GM04504 (cell line): ENCODE data around the gene ZFY.
"Not testable (repeated sequence)": the region's sequence is repeated elsewhere in the genome, so short reads cannot be mapped to it uniquely, and the experiment has no call there.

ENCODE experiments used
- DNase-seq: peaks from one replicate; pipeline ENCODE4 v3.0.0-alpha.2; 2012; ENCODE audit warnings: low read depth

ZFY gene

DNA sequence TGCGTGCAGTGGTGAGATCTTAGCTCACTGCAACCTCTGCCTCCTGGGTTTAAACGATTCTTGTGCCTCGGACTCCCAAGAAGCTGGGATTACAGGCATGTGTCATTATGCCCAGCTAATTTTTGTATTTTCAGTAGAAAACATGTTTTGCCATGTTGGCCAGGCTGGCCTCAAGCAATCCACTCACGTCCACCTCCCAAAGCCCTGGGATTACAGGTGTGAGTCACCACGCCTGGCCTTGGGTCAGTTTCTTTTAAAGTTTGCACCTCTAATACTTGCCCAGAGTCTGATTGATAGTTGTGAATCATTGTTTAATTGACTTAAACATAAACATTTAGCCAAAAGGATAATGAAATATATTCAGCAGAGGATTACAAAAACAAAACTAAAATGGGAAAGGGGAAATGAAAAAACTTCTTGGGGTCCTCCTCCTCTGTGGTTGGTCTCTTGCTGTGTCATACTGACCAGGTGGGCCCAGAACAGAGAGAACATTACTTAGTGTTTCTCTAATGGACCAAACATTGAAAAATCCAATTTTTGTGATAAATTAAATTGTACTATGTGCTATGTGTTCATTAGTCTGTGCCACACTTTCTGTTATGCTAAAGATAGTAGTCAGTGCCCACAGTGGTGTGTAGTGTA is 38.0 kb downstream of the ZFY start:
- no peak for DNase-seq

GRCh38 chrY:2979283-2979682 is 44.1 kb downstream of the ZFY start:
- DNase-seq, result no peak

- DNase-seq, result no peak
Observed at GRCh38 chrY:2984491-2984890, 49.3 kb downstream of the ZFY start.

- DNase-seq, result not testable (repeated sequence)
Observed at GRCh38 chrY:2987178-2987577, 52.0 kb downstream of the ZFY start.

DNA sequence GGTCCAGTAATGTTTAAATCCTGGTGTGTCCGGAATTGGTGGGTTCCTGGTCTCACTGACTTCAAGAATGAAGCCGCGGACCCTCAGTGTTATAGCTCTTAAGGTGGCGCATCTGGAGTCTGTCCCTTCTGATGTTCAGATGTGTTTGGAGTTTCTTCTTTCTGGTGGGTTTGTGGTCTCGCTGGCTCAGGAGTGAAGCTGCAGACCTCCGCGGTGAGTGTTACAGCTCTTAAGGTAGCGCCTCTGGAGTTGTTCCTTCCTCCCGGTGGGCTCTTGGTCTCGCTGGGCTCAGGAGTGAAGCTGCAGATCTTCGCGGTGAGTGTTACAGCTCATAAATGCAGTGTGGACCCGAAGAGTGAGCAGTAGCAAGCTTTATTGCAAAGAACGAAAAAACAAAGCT is 62.2 kb downstream of the ZFY start:
- not testable (repeated sequence) for DNase-seq

GRCh38 chrY:3002190-3002589 is 67.0 kb downstream of the ZFY start:
- no peak for DNase-seq

- no peak for DNase-seq
Observed at GRCh38 chrY:3002680-3003515, 67.7 kb downstream of the ZFY start.

- no peak for DNase-seq
Observed at GRCh38 chrY:3003516-3003830, 68.3 kb downstream of the ZFY start.

GRCh38 chrY:3003846-3004245 is 68.7 kb downstream of the ZFY start:
- DNase-seq, result no peak

GRCh38 chrY:3006031-3006430 is 70.8 kb downstream of the ZFY start:
- not testable (repeated sequence) for DNase-seq

DNA sequence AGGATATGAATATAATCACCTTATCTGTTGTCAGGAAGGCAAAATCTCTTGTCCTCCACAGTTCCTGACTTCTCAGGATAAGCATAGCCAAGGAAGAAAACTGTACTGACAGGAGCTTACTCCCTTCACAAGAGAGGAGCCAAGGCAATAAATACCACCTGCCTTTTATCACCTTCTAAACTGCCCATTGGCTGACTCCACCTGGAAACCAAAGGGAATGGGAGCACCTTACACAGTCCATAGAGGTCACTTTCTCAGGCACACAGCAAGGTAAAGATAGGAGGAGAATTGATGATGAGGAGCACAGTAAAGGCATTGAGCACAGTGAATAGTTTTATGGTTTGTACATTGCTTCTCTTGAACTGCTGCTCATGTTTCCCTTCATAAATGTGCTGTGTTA is 72.8 kb downstream of the ZFY start:
- no peak for DNase-seq

DNA sequence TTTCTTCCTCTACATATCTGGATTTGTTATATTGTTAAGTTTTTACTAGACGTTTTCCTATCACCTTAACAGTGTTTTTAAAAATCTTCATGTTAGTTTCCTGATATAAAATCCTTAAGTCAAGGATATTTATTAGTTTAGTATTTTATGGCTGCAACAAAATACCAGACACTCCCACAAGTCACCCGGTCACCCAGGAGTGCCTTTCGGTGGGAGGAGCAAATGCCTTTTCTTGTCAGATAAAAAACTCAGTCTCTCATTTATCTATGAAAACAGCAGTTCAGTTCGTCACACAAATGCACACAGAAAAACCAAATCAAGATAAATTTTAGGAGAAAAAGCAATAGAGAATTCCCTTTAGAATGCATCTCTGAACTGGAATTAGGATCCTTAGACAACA is 77.0 kb downstream of the ZFY start:
- DNase-seq, result no peak

GRCh38 chrY:3016594-3016993 is 81.4 kb downstream of the ZFY start:
- no peak for DNase-seq

GRCh38 chrY:3018546-3018945 is 83.4 kb downstream of the ZFY start:
- DNase-seq, result no peak

DNA sequence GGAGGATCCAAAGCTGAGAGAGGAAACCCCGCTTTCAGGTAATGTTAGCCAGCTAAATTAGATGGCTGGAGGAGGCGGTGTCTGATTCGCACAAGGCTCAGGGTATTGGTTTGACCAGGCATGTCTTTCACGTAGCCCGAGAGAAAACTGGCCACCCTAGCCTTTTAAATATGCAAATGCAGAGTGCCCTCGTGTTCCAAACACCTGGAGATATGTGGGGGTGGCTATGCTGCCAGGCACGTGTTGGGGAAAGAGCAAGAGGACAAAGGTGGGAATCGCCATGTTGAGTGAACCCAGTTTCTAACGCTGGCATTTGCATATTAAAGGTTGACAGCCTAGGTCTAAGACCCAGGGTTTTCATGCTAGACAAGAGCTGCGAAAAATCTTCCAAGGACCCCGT is 84.4 kb downstream of the ZFY start:
- no peak for DNase-seq

DNA sequence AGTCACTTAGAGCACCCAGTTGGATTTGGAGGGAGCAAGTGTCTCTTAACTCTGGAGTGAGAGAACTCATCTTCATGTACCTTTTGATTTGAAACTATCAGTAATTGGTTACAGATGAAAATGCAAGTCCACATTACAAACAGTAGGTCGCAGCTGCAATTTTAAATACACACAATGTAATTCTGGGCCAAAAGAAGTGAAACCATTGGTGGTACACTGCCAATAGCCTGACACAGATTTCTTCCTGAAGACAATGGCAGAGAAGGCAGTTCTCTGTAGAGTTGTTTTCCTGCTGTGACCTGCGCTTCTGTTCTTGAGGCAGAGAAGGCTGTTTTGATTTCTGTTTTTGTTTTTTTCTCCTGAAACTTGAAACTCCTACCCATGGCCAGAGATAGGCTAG is 86.0 kb downstream of the ZFY start:
- DNase-seq, result no peak

- DNase-seq, result no peak
Observed at GRCh38 chrY:3023606-3024005, 88.4 kb downstream of the ZFY start.

- DNase-seq, result no peak
Observed at GRCh38 chrY:3025357-3025756, 90.2 kb downstream of the ZFY start.
